Heart left ventricle (tissue), 16 donors: ENCODE results near the gene SERINC5. TPM values are rescaled to one million over a fixed set of nuclear protein-coding genes. Genes with fewer than 3 reads are reported as not detected.

Experiments
- ATAC-seq, 4 donors: fragments of 200-7000 bp; cut with Tn5 transposase; one replicate each; pipeline ENCODE4 v1.9.1; 2020 to 2022; ENCODE audit warnings: moderate library complexity in 4 of 4, mild to moderate bottlenecking in 3 of 4, moderate number of reproducible peaks in 1 of 4
- DNase-seq, 5 donors: peaks; one replicate each; pipeline ENCODE4 v3.0.0-alpha.2; 2020
- H3K27ac ChIP-seq, 12 donors: fragments of 200-600 bp; sonication (generic) in 4 of 12; one replicate each; pipeline versions ENCODE4 v1.5.0 to v1.8.0; 2016 to 2022; ENCODE audit warnings: mild to moderate bottlenecking in 2 of 12
- H3K27me3 ChIP-seq, 9 donors: fragments of 200-600 bp; sonication (generic) in 2 of 9; one replicate each; pipeline versions ENCODE4 v1.5.1 to v1.8.0; 2016 to 2022; ENCODE audit warnings: mild to moderate bottlenecking in 3 of 9
- H3K36me3 ChIP-seq, 9 donors: fragments of 200-600 bp; sonication (generic) in 2 of 9; one replicate each; pipeline versions ENCODE4 v1.5.0 to v1.8.0; 2018 to 2022; ENCODE audit warnings: mild to moderate bottlenecking in 2 of 9
- H3K4me1 ChIP-seq, 12 donors: fragments of 200-600 bp; sonication (generic) in 4 of 12; one replicate each; pipeline versions ENCODE4 v1.5.0 to v1.8.0; 2016 to 2022; ENCODE audit warnings: mild to moderate bottlenecking in 3 of 12
- H3K4me3 ChIP-seq, 12 donors: fragments of 200-600 bp; sonication (generic) in 4 of 12; one replicate each; pipeline versions ENCODE4 v1.5.0 to v1.8.0; 2017 to 2022; ENCODE audit warnings: mild to moderate bottlenecking in 9 of 12, moderate library complexity in 4 of 12
- H3K9me3 ChIP-seq, 12 donors: fragments of 200-600 bp; sonication (generic) in 4 of 12; one replicate each; pipeline versions ENCODE4 v1.5.0 to v1.8.0; 2016 to 2022; ENCODE audit warnings: mild to moderate bottlenecking in 1 of 12
- CTCF ChIP-seq, 12 donors: fragments of 200-600 bp; sonication (generic) in 4 of 12; IDR thresholded peaks; one replicate each; pipeline versions ENCODE4 v1.5.0 to v1.8.0; 2018 to 2022; ENCODE audit warnings: antibody characterized with exemption in 12 of 12, mild to moderate bottlenecking in 5 of 12
- POLR2A ChIP-seq, 2 donors: fragments of 450-650 bp; IDR thresholded peaks; one replicate each; pipeline ENCODE4 v1.6.1; 2017; ENCODE audit warnings: antibody characterized with exemption in 2 of 2, mild to moderate bottlenecking in 2 of 2, moderate library complexity in 2 of 2
- WGBS, 4 donors: extraction: QIAGEN DNeasy Blood & Tissue Kit in 2 of 4; methylation state at CpG; one replicate each; pipeline versions ENCODE4 v1.1.5 to v1.1.7; 2013 to 2018; 5-methylcytosine and 5-hydroxymethylcytosine counted together
- intact Hi-C, 10 donors: fragments of 100-400 bp; cut with DNase I; formaldehyde crosslinking; loops; one replicate each; pipeline versions ENCODE4 v1.11.1 to v1.14.2; 2022
- polyA plus RNA-seq, 2 donors: library from polyadenylated mRNA; stranded (reverse); fragments of 200-250 nt; gene quantifications; one replicate each; pipeline ENCODE4 v1.2.3, GENCODE V29; 2013
- total RNA-seq, 9 donors: library from RNA; depleted of rRNA in 2 of 9; stranded (reverse); fragments of >200 nt in 2 of 9; fragmentation: NEBNext Ultra II Directional in 3 of 9; extraction: Animal tissue kit (Norgen Biotek cat#: 25700) in 3 of 9; gene quantifications; one replicate each; pipeline versions ENCODE4 v1.1.0 to v1.2.4, GENCODE V29; 2016 to 2023
- donor health status: ischemic (EF 13 %, LVEDD 7.1; RV severe dilation, severe dysfunction).
- donor health status: healthy with polysubstance abuse.
- donor health status: DM: no; HTN: yes; CAD: no.
- donor health status: DM: no; HTN: no; CAD: no.
- donor health status: ischemic (EF 25% LVEDD 6.9; RV normal size, moderate dysfunction).
- donor health status: ischemic (EF 25% LVEDD 5.7; RV mildly dilated, moderate dysfunction).
- donor health status: healthy.
- donor health status: DM: yes; HTN: yes; CAD: no.
- donor health status: ischemic (EF 35%, LVEDD 5.7; RV mildly dilated, moderate dysfunction).
- donor health status: nonischemic (EF 11% LVEDD 7.7; RV severe dilation, severe dysfunction).
- donor health status: DM: yes; HTN: yes; CAD: no.
- donor health status: PGD.
- donor health status: ischemic (EF 29% LVEDD 5.4; RV normal size, mild dysfunction).
- donor health status: nonischemic (EF 23%, LVEDD 6.1; RV moderate dilation, normal function).

The SERINC5 gene
- total and polyA plus RNA-seq, 11 donors, result 3.2 to 25.9 (median 13.5) TPM

- 67 to 79% (median 74%) methylated on average over 6 of the region's 6 CpGs for WGBS, 4 donors
- TF ChIP-seq CTCF (IDR thresholded peaks at IDR 0.05) (no peak), POLR2A (IDR thresholded peaks at IDR 0.05) (no peak)
- Histone ChIP-seq H3K4me1 (peaks cover 0 to 14% (median 8%) of the 10 kb centered on the region in 12 donors), H3K27me3 (no peaks in the 10 kb centered on the region), H3K9me3 (no peaks in the 10 kb centered on the region), H3K36me3 (no peaks in the 10 kb centered on the region), H3K27ac (no peak overlapping the region), H3K4me3 (no peak overlapping the region)
- intact Hi-C loops, result no loop called here
- ATAC-seq (no peak), DNase-seq (no peak)
These were observed 30.5 kb downstream of the SERINC5 start for GRCh38 chr5:80225189-80225933.

GRCh38 chr5:80223561-80223960 lies 32.3 kb downstream of the SERINC5 start:
- ATAC-seq, result no peak
- Histone ChIP-seq H3K4me3 (no peak overlapping the region), H3K27me3 (no peaks in the 10 kb centered on the region), H3K4me1 (peaks cover 0 to 25% (median 11%) of the 10 kb centered on the region in 12 donors), H3K9me3 (no peaks in the 10 kb centered on the region), H3K27ac (no peak overlapping the region), H3K36me3 (no peaks in the 10 kb centered on the region)
- no peak for DNase-seq
- 95 to 97% (median 96%) methylated on average over 9 of the region's 9 CpGs for WGBS, 4 donors
- TF ChIP-seq POLR2A (IDR thresholded peaks at IDR 0.05) (no peak), CTCF (IDR thresholded peaks at IDR 0.05) (no peak)
- intact Hi-C loops, result no loop called here

- WGBS, 4 donors, result 92 to 97% (median 95%) methylated on average over 5 of the region's 5 CpGs
These were observed 35.5 kb downstream of the SERINC5 start for GRCh38 chr5:80220245-80220897.

More at GRCh38 chr5:80220245-80220897, 35.5 kb downstream of the SERINC5 start:
- peaks cover 0 to 54% (median 29%) of the 10 kb centered on the region in 12 donors for H3K4me1 ChIP-seq
- DNase-seq (no peak), ATAC-seq (no peak)
- intact Hi-C loops, result no loop called here
- no peak overlapping the region for H3K27ac ChIP-seq
- no peaks in the 10 kb centered on the region for H3K27me3 ChIP-seq
- H3K36me3 ChIP-seq, result no peaks in the 10 kb centered on the region
- H3K4me3 ChIP-seq, result no peak overlapping the region
- H3K9me3 ChIP-seq, result no peaks in the 10 kb centered on the region
- TF ChIP-seq CTCF (IDR thresholded peaks at IDR 0.05), result no peak
- TF ChIP-seq POLR2A (IDR thresholded peaks at IDR 0.05), result no peak
